Ishikawa (cell line): ENCODE results near the gene CRCP.

Source experiments
- EP300 ChIP-seq: IDR thresholded peaks from 2 replicates; pipeline ENCODE4 v1.6.1; 2012; ENCODE audit warnings: borderline replicate concordance
- FOXM1 ChIP-seq: IDR thresholded peaks from 2 replicates; pipeline ENCODE4 v1.6.1; 2012; ENCODE audit warnings: low read depth, borderline replicate concordance
- NFIC ChIP-seq: IDR thresholded peaks from 2 replicates; pipeline ENCODE4 v1.6.1; 2012

DNA sequence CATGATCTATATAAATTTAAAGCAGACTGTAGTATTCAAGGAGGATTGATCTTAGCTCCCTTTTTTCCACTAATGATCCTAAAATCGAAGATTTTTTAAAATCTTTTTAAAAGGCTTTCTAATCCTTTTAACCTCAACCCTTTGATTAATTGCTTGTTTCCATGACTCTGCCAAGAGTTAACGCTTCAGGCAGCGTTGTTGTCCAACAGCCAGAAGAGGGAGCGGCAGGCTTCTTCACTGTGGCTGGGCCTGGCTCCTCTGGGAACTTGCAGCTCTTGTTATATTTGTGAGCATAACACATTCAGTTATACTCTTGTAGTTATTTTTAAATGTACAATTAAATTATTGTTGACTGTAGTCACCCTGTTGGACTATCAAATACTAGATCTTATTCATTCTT is 26.3 kb downstream of the CRCP start:
- TF ChIP-seq NFIC (no peak), FOXM1 (no peak), EP300 (no peak)
